GM18520 (cell line): Measurements from ENCODE around the gene SLC25A28.
"Not testable (repeated sequence)": the region's sequence is repeated elsewhere in the genome, so short reads cannot be mapped to it uniquely, and the experiment has no call there.

ENCODE experiments used
- ATAC-seq: cut with Tn5 transposase; IDR thresholded peaks from one replicate; pipeline ENCODE4 v1.9.1; 2021; ENCODE audit not compliant: unreplicated experiment

Gene SLC25A28

GRCh38 chr10:99628923-99629624 lies 8.8 kb upstream of the SLC25A28 start:
- ATAC-seq: no peak

- ATAC-seq: not testable (repeated sequence)
These were observed 4.9 kb upstream of the SLC25A28 start for GRCh38 chr10:99625124-99625523.

DNA sequence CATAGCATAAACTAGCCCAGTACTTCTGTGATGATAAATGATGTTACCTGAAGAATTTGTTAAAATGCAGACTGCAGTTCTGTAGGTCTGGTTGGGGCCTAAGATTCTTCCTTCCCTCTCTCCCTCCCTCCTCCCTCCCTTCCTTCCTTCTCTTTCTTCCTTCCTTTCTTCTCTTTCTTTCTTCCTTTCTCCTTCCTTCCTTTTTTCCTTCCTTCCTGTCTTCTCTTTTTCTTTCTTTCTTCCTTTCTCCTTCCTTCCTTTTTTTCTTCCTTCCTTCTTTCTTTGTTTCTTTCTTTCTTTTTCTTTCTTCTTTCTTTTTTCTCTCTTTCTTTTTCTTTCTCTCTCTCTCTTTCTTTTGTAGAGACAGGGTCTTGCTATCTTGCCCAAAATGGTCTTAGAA lies 3.7 kb upstream of the SLC25A28 start:
- no peak for ATAC-seq

GRCh38 chr10:99621454-99622251 lies 1.4 kb upstream of the SLC25A28 start:
- ATAC-seq: no peak

- ATAC-seq: peak; percentile 86
These were observed 643 bp upstream of the SLC25A28 start for GRCh38 chr10:99620711-99621453.

DNA sequence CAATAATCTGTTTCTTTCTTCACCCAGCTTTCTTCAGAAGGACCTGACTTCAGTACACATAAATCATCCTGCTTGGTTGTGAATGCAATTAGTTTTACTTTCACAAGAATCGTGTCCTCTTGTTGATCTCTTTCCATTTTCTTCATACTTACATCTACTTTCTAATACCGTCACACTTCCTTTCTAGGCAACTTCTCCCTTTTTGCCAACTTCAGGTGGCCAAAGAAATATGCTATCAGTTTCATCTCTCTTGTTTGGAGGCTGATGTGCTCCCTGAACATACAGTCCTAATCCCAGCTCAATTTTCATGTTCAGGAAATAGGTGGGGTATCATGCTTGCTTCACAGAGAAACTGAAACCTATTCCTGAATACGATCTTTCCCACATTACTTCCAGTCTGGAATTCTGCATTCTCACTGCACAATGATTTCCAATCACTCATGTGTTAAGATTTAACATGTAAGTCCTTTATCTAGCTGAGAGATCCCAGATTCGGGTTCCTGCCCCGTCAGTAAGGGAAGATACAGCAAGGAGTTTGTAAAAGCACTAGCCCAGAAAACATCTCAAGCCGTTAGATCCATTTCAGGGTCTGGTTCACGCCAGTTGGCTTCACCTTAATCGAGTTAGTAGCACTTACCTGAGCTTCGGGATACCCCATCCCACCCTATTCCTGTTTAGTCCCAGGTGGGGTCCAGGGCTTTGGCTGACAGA lies 994 bp downstream of the SLC25A28 start:
- no peak for ATAC-seq

DNA sequence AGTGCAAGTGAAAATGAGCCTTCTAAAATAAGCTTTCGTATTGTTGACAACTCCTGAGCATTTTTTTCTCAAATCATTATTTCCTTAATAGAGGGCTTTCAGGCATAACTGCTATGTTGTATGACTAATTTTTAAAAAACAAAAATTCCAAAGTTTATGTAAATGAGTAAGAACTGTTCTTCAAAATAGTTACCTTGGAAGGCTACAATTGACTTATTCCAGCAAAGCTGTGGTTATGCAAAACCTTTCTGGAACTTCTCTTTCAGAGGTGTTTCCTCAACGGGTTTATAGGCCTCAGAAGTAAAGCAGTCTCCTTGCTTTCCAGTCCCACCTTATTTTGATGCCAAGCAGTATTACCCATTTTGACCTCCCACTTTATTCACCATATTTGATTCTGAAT lies 2.5 kb downstream of the SLC25A28 start:
- ATAC-seq: no peak

DNA sequence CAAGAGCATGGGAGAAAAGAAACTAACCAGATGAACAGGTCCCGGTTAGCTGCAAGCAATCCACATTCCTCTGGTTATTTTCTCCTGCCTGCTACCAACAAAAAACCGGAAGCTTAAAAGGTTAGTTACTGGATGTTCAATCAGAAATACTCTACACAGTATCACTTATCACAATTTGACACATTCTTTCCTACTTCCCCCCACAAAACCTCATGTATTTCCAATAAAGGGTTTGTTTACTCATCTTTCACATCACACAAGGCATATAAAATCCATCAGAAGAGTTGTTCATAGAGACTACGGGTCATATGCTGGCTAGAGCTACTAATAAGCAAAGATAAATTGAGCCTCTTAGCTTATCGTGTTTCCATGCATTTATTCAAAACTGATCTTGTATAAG lies 4.8 kb downstream of the SLC25A28 start:
- ATAC-seq: no peak

- ATAC-seq: no peak
These were observed 7.9 kb downstream of the SLC25A28 start for GRCh38 chr10:99612167-99612831.

GRCh38 chr10:99611326-99611725 lies 8.9 kb downstream of the SLC25A28 start:
- no peak for ATAC-seq

GRCh38 chr10:99610221-99610620 lies 10.0 kb downstream of the SLC25A28 start:
- ATAC-seq: no peak

- no peak for ATAC-seq
These were observed 11.1 kb downstream of the SLC25A28 start for GRCh38 chr10:99609186-99609585.

GRCh38 chr10:99605351-99605750 lies 14.9 kb downstream of the SLC25A28 start:
- ATAC-seq: no peak

DNA sequence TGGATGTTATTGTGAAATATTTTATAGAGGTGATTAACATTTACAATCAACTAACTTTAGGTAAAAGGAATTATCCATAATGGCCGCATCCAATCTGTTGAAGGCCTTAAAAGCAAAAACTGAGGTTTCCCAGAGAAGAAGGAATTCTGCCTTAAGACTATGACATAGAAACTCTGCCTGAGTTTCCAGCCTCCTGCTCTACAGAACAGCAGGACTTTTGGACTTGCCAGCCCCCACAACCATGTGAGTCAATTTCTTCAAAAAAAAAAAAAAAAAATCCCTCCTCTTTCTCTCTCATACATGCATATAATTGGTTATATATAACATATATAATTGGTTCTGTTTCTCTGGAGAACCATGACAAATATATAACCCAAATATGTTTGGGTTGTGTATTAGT lies 15.4 kb downstream of the SLC25A28 start:
- no peak for ATAC-seq

DNA sequence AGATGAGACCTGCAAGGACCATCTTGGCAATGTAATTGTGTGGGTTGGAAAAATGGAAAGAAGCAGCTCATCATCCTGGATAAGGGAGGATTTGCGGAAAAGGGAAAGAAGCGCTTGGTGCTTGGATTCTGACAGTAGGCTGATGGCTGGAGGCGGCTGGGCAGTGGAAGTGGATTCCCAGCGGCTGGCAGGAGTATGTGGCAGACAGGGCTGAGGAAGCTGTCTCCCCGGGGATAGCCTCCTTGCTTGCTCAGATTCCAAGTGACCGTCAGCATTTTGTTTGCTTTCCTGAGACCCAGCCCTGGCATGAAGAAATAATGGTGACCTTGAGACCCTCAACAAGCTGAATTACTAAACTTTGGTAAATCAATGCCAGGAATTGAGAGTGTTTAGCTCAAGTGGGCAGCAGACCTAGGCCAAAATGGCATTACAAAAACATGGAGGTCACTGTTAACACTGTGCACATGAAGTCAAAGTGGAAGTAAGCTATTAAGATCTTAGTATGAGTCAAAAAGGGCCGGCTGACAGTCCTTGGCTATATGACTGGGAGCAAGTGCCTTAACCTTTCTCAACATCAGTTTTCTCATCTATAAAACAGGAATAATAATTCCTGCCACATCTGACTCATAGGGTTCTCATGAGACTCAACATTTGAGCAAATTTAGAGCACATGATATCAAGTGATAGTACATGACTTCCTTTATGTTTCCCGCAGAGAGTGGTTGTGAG lies 21.3 kb downstream of the SLC25A28 start:
- no peak for ATAC-seq

- no peak for ATAC-seq
These were observed 22.2 kb downstream of the SLC25A28 start for GRCh38 chr10:99598011-99598410.

DNA sequence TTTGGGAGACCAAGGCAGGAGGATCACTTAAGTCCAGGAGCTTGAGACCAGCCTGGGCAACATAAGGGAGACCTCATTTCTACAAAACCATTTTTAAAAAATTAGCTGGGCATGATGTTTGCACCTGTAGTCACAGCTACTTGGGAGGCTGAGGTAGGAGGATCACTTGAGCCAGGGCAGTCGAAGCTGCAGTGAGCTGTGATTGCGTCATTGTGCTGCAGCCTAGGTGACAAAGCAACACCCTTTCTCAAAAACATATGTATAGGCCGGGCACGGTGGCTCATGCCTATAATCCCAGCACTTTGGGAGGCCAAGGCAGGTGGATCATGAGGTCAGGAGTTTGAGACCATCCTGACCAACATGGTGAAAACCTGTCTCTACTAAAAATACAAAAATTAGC lies 23.5 kb downstream of the SLC25A28 start:
- ATAC-seq: not testable (repeated sequence)

GRCh38 chr10:99595770-99596465 lies 24.3 kb downstream of the SLC25A28 start:
- no peak for ATAC-seq

DNA sequence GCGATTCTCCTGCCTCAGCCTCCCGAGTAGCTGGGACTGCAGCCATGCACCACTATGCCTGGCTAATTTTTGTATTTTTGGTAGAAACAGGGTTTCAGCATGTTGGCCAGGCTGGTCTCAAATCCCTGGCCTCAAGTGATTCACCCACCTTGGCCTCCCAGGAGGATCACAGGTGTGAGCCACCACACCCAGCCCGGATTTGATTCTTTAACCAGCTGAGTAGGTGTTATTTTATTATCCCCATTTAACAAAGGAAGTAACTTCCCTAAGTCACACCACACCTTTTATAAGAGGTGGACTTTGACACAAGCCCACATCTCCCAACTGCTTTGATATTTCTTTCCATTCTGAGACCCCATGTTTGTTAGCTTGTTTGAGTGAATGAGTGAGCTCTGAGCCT lies 25.0 kb downstream of the SLC25A28 start:
- no peak for ATAC-seq
